NCI-H510A treated with DMSO at 0.1 percent for 48 hours (cell line): ENCODE measurements around the gene MNAT1.
"Not testable (repeated sequence)": the region's sequence is repeated elsewhere in the genome, so short reads cannot be mapped to it uniquely, and the experiment has no call there.

Experiments used
- DNase-seq: peaks from one replicate; lab custom pipeline; 2025; lab: John Stamatoyannopoulos, UW

The MNAT1 gene

GRCh38 chr14:60734465-60735242, at the start of gene MNAT1:
MNAT1 (plus strand) TSS chr14:60734761; CDS start chr14:60734863, 102 bp downstream.
- DNase-seq, result peak; percentile 82

- no peak for DNase-seq
Observed at GRCh38 chr14:60686865-60687264, 47.7 kb upstream of the MNAT1 start.

DNA sequence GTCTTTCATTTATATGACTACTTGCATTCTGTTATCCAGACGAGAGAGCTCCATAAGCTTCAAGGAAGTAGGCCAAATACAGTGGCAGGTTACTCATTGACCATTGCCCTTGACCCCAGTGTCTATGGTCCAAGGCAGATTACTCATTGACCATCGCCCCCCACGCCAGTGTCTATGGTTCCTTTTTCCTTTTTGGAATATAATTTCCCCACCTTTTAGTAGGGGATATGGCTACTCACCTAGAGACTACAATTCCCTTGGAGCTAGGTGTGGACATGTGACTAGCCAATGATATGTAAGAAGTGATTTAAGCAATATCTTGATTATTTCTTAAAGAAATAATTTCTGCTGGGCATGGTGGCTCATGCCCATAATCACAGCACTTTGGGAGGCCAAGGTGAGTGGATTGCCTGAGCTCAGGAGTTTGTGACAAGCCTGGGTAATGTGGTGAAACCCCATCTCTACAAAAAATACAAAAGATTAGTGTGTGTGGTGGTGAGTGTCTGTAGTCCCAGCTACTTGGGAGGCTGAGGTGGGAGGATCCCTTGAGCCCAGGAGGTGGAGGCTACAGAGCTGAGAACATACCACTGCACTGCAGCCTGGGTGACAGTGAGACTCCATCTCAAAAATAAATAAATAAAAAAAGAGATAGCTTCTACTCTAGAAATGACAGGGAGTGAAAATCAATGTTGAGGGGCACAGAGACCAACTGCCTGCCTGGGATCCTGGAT, 43.0 kb upstream of the MNAT1 start:
- no peak for DNase-seq

GRCh38 chr14:60695327-60695726, 39.2 kb upstream of the MNAT1 start:
- DNase-seq, result no peak

GRCh38 chr14:60700598-60700997, 34.0 kb upstream of the MNAT1 start:
- no peak for DNase-seq

GRCh38 chr14:60705100-60705499, 29.5 kb upstream of the MNAT1 start:
- DNase-seq, result no peak

- DNase-seq, result no peak
Observed at GRCh38 chr14:60707858-60708257, 26.7 kb upstream of the MNAT1 start.

DNA sequence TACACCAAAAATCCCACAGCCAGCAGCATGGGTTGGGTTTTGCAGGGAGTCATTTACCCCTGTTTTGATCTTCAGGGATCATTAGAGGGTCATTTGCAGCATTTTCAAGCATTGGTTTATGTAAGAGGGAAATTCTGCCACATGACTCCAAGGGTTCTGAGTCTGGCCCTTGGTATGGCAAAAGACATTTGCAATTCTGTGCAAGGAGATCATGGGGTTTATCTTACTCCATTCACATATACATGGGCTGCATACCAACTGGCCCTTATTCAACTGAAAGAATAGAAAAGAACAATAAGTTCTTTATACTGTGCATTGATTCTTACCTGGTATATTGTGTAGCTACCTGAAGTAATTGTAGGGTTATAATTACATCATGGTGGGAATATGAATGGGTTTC, 24.1 kb upstream of the MNAT1 start:
- no peak for DNase-seq

DNA sequence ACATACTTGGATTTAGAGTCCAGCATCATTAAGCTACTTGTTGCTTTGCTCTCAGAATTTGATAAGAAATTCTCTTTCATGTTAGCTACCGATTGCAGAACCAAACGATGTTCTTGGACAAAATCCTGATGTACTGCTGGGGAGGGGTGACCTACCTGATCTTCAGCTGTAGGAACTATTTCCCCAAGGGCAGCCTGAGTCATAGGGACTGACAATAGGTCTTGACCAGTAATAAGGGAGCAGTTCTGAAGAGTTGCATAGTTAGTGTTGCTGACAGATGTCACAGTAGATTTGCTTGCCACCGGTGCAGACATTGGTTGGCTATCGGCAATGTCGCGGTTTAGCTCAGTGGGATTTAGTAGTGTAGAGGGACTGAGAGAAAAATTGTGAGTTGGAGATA, 21.0 kb upstream of the MNAT1 start:
- DNase-seq, result no peak

DNA sequence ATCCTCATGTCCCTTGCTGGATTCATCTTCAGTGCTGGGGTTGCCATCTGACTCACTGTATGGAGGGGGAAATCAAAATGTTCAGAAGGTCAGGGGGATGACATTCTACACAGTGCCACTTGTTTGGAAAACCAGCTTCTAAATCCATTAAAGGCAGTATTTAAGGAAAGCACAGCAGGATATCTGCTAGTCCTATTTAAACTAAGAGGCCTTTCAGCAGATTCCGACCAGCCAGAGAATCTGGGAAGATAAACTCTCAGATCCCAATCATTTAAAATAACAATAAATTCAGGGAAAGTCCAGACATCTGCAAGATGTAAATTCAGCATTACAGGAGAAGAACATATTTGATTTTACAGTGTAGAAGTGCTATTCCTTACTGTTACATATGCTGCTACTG, 14.2 kb upstream of the MNAT1 start:
- no peak for DNase-seq

- no peak for DNase-seq
Observed at GRCh38 chr14:60720962-60721325, 13.6 kb upstream of the MNAT1 start.

DNA sequence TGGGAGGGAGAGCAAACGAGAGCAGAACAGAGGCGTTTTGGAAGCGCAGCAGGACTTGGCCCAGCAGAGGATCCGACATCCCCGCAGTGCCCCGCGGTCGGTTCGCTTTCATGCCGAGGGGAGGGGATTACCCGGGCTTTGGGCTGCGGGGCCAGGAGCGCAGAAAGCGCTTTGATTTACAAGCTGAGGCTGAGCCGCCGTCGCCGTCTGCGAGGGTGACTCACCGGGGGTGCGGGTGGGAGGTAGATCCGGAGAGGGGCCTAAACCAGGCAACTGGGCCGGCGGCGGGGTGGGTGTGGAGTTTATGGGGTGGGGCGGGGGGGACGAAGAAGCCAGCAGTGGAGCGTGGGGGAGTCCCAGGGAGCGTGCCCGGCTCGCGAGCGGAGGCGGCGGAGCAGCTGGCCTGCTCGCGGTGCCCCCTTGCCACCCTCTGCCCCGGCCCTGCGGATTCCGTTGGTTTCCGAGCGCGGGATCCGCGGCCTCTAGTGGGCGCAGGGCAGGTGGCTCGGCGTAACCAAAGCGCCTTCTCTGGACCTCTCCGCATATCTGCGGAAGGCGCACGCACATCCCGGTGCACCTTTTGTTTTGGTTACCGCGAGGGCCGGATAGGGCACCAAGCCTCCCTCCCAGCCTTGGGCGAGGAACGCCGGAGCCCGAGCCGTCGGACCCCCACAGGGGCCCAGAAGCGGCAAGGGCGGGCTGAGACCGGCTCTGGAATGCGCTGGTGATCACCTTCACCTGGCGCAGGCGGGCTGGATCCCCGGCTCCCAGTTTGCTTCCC, 13.0 kb upstream of the MNAT1 start:
- DNase-seq, result peak; percentile 57

GRCh38 chr14:60722107-60722356, 12.5 kb upstream of the MNAT1 start:
- no peak for DNase-seq

DNA sequence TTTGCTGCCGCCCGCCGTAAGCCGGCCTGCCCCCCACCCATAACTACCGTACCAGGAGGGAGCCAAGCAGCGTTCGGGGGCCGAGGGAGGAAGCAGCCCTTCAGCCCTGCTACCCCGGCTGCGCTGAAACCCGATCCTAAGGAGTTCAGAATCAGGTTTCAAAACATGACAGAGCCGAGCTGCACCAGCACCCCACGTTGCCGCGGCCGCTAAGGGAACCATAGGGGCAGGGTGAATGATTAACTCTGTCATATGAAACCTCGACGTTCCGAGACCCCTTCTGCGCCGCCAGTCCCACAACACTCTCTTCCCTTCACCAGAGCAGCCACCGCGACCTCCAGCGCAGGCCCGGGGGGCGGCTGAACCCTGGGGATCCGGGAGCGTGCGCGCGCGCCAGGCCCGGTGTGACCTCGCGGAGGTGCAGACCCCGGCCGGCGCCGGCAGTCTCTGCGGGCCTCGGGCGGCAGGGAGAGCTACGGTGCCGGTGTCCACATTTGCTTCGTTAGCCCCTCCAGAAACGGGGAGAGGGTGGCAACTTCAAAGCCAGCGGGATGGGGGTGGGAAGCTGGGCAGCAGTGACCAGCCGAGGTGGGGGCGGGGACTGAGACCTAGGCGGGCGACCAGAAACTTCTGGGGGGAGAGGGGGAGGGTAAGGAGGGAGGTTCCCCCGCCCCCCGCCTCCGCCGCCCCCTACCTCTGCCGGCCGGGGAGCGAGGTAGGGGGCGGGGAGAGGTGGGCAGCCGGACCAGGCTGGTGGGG, 12.0 kb upstream of the MNAT1 start:
- peak; percentile 63 for DNase-seq

DNA sequence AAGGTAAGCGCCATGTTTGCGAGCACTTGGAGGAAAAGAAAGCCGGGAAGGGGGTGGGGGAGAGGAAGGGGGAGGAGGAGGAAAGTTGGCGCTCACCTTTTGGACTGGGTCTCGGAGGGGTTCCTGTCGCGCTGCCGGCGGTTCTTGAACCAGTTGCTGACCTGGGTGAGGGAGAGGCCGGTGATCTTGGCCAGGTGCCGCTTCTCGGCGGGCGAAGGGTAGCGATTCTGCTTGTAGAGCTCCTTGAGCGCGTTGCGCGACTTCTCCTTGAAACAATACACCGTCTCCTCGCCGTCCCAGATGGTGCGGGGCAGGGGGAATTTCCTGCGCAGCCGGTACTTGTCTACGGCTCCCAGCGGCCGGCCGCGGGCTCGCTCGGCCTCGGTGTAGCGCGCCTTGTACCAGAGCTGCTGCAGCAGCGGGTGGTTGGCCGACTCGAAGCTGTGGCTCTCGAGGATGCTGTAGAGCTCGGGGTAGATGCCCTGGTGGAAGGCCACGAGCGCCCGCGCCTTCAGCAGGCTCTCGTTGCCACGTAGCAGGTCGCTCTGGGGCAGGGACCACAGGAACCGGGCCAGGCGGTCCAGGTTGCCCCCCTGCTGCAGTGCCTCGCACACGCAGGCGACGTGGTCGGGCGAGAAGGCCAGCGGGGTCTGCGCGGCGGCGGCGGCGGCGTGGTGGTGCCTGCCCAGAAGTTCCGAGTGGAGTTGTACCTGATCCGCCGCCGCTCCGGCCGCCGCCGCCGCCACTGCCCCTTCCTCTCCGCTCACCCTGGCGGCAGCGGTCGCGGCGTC, 11.2 kb upstream of the MNAT1 start:
- DNase-seq, result peak; percentile 41

- peak; percentile 96 for DNase-seq
Observed at GRCh38 chr14:60723907-60724618, 10.5 kb upstream of the MNAT1 start, which contains the start of gene SIX4. SIX4 (minus strand) TSS chr14:60724351; CDS start chr14:60724074, 277 bp downstream.

- DNase-seq, result not testable (repeated sequence)
Observed at GRCh38 chr14:60731291-60731690, 3.3 kb upstream of the MNAT1 start.

GRCh38 chr14:60732840-60733483, 1.6 kb upstream of the MNAT1 start:
- no peak for DNase-seq

DNA sequence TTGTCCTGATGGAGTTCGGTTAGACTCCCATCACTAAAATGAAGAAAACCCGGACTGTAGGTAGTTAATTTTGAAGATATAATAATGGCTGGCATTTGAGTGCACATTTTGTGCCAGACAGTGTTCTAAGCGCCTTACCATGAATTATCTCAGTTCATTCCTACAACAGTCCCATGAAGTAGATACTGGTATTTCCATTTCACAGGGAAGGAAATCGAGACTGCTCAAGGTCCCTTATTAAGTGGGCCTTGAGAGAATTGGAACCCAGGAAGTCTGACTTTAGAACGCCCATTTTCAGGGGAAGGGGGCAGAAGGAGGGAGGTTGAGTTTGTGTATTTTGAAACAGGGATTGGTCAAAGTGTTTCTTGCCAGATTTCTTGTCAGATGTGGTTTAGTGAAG, 855 bp downstream of the MNAT1 start:
- no peak for DNase-seq

GRCh38 chr14:60736494-60736893, 1.9 kb downstream of the MNAT1 start:
- peak; percentile 17 for DNase-seq
